Ishikawa (cell line): Measurements from ENCODE around the gene C5.

ENCODE experiments used
- CEBPB ChIP-seq: IDR thresholded peaks from 2 replicates; pipeline ENCODE4 v1.6.1; 2012
- CREB1 ChIP-seq: IDR thresholded peaks from 2 replicates; pipeline ENCODE4 v1.6.1; 2012; ENCODE audit warnings: low read depth
- EP300 ChIP-seq: IDR thresholded peaks from 2 replicates; pipeline ENCODE4 v1.6.1; 2012; ENCODE audit warnings: borderline replicate concordance
- NFIC ChIP-seq: IDR thresholded peaks from 2 replicates; pipeline ENCODE4 v1.6.1; 2012
- TEAD4 ChIP-seq: IDR thresholded peaks from 2 replicates; pipeline ENCODE4 v1.6.1; 2012
- USF1 ChIP-seq: IDR thresholded peaks from 2 replicates; pipeline ENCODE4 v1.6.1; 2012

DNA sequence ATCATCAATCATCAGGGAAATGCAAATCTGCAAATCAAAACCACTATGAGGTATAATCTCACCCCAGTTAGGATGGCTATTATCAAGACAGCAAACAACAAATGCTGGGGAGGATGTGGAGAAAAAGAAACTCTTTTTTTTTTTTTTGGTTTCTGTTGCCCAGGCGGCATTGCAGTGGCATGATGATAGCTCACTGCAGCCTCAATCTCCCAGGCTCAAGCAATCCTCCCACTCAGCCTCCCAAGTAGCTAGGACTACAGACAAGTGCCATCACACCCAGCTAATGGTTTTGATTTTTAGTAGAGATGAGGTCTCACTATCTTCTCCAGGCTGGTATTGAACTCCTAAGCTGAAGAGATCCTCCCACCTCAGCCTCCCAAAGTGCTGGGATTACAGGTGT lies 19.3 kb upstream of the C5 start:
- TF ChIP-seq NFIC (no peak), TEAD4 (no peak), EP300 (no peak), CREB1 (no peak), USF1 (no peak), CEBPB (no peak)
